ENCODE data around the gene RFX7.
A peak's percentile ranks its signal among the peaks of the same experiment; 100 is the strongest.

The RFX7 gene

GRCh38 chr15:56045068-56045748 lies 198.5 kb downstream of the RFX7 start:
- no peak for DNase-seq (ENCODE audit: low read depth in 2 of 2)

DNA sequence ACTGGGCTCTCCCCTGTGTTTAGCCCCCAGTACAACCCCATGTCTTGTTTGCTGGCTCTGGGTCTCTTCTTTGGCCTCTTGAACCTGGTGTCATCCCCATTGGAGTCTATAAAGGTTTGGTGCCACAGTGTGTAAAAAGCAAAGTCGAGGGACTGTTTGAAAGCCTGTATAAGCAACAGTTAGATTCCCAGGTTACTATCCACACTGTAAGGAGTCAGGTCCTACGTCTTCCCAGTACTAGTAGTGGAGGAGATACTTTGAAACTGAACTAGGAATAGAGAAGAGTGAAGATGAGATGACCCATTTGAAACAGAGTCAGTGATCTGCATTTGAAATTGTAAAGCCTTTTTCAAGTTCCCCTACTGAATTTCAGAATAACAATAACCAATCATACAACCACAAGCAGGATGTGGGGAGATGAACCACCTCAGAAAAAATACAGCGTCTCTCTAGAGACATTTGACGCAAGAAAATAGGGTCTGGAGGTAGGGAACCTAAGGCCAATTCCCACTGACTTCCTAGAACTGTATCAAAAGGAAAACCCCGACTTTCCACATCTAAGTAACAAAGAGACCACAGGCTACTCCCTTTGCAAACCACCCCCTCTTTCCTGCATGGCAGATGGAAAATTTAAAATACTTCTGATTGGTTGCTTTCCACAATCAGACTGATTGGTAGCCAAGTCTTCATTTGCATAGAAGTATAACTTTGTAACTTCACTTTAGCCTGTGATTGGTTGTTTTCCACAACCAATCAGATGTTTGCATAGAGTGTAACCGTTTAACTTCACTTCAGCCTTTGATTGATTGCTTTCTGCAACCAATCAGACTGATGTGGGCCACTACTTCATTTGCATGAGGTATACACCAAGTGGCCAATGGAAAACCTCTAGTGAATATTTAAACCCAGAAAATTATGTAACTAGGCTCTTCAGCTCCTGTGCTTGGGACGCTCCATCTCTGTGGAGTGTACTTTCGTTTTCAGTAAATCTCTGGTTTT lies 200.4 kb downstream of the RFX7 start:
- DNase-seq (ENCODE audit: low read depth in 2 of 2): no peak

DNA sequence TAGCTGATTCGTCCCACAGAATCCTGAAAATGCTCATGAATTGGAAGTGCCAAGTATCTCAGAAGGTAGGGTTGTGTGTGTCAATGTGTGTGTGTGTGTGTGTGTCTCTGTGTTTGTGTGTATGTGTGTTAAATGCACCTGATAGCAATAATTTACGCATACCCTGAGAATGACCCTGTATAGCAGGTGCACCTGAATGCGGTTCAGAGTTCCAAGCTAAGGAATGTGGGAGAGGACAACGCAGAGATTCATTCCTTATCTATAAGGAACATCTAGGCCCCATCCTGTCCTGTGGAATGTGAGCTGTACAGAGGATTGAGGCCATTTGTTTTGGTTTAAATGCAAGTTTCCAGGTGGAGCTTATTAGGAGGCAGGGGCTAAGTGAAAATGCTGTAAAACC lies 201.2 kb downstream of the RFX7 start:
- DNase-seq (ENCODE audit: low read depth in 2 of 2): no peak

DNA sequence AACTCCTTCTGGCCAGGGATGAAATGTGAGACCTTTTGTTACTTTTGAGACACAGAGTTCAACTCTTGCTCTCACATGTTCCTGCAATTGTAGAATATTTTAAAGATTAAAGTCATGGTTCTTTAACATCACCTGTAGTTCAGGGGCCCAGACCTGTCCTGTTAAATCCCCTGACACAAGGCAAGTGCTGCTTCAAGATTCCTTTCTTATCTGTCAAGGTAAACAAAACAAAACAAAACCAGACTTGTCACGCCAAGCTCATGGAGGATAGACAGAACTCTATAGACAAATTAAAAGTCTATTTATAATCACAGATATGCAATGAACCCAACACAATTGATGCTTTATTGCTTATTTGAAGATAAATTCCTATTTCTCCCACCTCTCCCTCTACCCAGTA lies 201.6 kb downstream of the RFX7 start:
- no peak for DNase-seq (ENCODE audit: low read depth in 2 of 2)

DNA sequence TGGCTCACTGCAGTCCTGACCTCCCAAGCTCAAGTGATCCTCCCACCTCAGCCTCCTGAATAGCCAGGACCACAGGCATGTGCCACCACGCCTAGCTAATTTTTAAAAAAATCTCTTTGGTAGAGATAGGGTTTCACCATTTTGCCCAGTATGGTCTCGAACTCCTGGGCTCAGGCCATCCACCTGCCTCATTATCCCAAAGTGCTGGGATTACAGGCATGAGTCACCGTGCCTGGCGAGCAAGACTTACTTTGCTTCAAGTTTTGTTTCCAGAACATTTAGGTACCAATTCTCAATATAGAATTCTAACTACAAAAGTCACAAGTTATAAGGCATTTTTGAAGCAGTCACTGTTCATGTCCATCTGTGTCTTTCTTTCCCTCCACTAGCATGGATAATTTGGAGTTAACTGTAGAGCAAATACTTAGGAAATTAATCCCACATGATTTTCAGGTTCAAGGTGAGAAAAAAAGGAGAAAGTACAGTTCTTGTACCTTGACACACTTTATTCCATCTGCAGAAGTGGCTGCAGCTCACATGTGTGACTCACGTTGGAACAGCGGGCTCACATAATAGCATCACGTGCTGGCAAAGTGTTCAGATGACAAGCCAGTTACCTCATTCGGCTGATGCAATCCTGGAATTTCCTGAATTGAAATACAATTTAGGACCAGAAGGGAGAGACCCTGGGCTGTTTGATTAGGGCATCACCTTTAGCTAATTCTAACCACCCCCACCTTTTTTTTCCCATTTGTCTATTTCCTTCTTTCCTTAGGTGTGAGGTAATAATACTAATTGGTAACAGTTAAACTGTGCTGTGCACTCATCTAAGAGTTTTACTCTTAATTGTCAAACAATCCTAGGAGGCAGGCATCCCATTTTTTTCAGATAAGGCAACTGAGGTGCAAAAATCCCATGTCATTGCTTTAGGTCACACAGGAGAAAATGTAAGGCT lies 203.3 kb downstream of the RFX7 start:
- DNase-seq (ENCODE audit: low read depth in 2 of 2): peak; percentile 86 to 90

- no peak for DNase-seq (ENCODE audit: low read depth in 2 of 2)
Measured at GRCh38 chr15:56038707-56039106, 205.0 kb downstream of the RFX7 start.

GRCh38 chr15:56038015-56038414 lies 205.7 kb downstream of the RFX7 start:
- DNase-seq (ENCODE audit: low read depth in 2 of 2): no peak

Data from fibroblast of skin of left biceps (primary cell).